ENCODE measurements around the gene OR5K1.

Gene OR5K1

DNA sequence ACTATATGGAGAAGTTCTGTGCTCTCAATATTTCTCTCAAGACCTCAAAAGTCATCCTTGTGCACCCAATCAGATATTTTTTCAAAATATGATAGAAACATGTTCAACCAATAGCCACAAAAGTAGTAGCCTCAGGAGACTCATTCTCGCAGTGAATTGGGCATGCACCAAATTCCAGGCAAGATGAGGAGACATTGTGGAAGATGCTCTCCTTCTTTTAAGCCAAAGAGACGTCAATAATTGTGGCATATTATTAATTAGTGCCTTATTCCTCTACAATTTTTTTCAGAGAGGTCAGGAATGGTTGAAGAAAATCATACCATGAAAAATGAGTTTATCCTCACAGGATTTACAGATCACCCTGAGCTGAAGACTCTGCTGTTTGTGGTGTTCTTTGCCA, 34.4 kb downstream of the OR5K1 start, which contains the start of gene OR5K2:
TSS of gene OR5K2 (plus strand) at position 301 of the 400 bp plus-strand sequence. CDS start at position 301, 0 bp downstream.
- DNase-seq (ENCODE audit: low read depth, low spot score), result no peak

DNA sequence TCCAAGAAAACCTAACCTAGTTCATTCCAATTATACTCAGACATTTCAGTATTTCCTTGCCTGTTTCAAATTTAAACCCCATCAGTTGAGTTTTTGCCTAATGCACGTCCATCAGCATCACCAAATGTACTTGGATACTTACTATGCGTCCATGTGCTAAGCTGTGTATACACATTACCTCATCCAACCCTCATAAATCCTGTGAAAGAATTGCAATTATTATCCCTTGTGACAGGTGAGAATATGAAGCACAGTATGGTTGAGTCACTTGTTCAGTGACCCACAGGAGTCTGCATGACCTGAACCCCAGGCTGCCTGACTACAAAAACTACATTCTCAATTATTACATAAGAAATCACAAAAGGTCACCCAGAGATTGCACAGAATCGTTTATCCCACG, 37.0 kb downstream of the OR5K1 start:
- no peak overlapping the region for H3K9ac ChIP-seq (ENCODE audit: insufficient read length, low read depth)
- no peak for TF ChIP-seq ZNF274 (IDR thresholded peaks at IDR 0.05; ENCODE audit: low read depth, low read length)
- no peak for TF ChIP-seq SUZ12 (IDR thresholded peaks at IDR 0.05; ENCODE audit: extremely low read depth, insufficient read depth, insufficient read length)
- no peak for TF ChIP-seq YY1 (IDR thresholded peaks at IDR 0.05; ENCODE audit: insufficient read depth, insufficient read length)
- H3K27me3 ChIP-seq (ENCODE audit: insufficient read depth, insufficient read length), result no peaks in the 10 kb centered on the region
- no peaks in the 10 kb centered on the region for H3K36me3 ChIP-seq (ENCODE audit: insufficient read depth, insufficient read length, low read length)
- no peak overlapping the region for H3K4me3 ChIP-seq (ENCODE audit: insufficient read length, low read depth)
- DNase-seq (ENCODE audit: low read depth, low spot score), result no peak
- no peaks in the 10 kb centered on the region for H3K9me3 ChIP-seq (ENCODE audit: insufficient read depth, low read length)
- no peaks in the 10 kb centered on the region for H3K4me1 ChIP-seq (ENCODE audit: insufficient read depth, insufficient read length)

More for the DNA sequence above, 34.4 kb downstream of the OR5K1 start, which contains the start of gene OR5K2:
- TF ChIP-seq ZNF274 (IDR thresholded peaks at IDR 0.05; ENCODE audit: low read depth, low read length), result no peak
- TF ChIP-seq YY1 (IDR thresholded peaks at IDR 0.05; ENCODE audit: insufficient read depth, insufficient read length), result no peak
- no peak for TF ChIP-seq SUZ12 (IDR thresholded peaks at IDR 0.05; ENCODE audit: extremely low read depth, insufficient read depth, insufficient read length)
- no peaks in the 10 kb centered on the region for H3K27me3 ChIP-seq (ENCODE audit: insufficient read depth, insufficient read length)
- H3K4me3 ChIP-seq (ENCODE audit: insufficient read length, low read depth), result no peak within 1 kb of the TSS
- no peaks in the 10 kb centered on the region for H3K36me3 ChIP-seq (ENCODE audit: insufficient read depth, insufficient read length, low read length)
- H3K9me3 ChIP-seq (ENCODE audit: insufficient read depth, low read length), result no peaks in the 10 kb centered on the region
- no peak within 1 kb of the TSS for H3K9ac ChIP-seq (ENCODE audit: insufficient read length, low read depth)
- H3K4me1 ChIP-seq (ENCODE audit: insufficient read depth, insufficient read length), result no peaks in the 10 kb centered on the region

DNA sequence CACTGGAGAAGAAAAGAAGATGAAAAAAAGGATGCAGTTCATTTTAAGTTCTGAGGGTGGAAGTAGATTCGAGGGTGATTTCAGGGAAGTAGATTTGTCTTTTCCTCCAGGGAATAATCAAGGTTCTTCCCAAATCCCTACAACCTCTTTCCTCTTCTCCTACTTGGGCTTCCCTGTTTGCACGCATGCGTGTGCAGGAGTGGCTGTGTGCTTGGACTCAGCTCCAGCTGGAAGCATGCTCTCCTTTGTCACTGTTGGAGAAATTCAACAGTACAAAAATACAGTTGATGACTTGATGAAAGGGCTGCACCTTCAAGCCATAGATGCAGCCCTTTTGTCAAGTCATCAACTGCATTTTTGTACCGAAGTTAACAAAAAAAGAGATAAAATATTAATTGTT, 38.3 kb downstream of the OR5K1 start:
- H3K4me1 ChIP-seq (ENCODE audit: insufficient read depth, insufficient read length), result no peaks in the 10 kb centered on the region

DNA sequence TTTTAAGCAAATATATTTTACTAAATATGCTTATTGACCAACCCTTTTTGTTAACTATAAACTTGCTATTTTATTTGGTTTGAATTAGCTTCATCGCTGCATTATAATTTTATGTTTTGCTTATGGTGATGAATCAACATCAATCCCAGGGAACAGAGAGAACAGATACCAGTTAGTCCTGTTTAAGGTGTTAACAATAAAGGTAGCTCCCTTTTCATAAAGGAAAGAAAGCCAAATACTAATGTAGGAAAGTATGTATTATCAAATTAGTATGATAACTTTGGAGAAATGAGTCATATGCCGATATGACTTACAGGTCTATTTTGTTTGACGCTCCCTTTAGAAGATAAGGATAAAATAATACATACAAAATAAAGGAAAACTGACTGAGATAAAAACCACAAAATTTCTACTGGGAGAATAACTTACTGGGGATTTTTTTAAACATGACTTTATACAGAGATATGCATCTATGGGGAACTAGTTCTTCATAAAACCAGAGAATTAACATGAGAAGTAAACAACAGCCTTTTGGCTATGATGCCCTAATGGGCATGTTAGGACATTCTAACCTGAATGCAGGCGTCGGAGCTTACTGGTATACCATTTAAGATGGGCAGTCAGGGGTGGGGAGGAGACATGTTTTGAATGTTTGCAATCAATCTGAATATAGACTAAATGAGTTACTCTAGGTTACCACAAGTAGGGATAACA, 39.0 kb downstream of the OR5K1 start:
- H3K27me3 ChIP-seq (ENCODE audit: insufficient read depth, insufficient read length), result no peaks in the 10 kb centered on the region
- no peak for TF ChIP-seq SUZ12 (IDR thresholded peaks at IDR 0.05; ENCODE audit: extremely low read depth, insufficient read depth, insufficient read length)
- no peak for TF ChIP-seq ZNF274 (IDR thresholded peaks at IDR 0.05; ENCODE audit: low read depth, low read length)
- no peak for TF ChIP-seq YY1 (IDR thresholded peaks at IDR 0.05; ENCODE audit: insufficient read depth, insufficient read length)
- no peaks in the 10 kb centered on the region for H3K4me1 ChIP-seq (ENCODE audit: insufficient read depth, insufficient read length)
- DNase-seq (ENCODE audit: low read depth, low spot score), result no peak
- H3K9ac ChIP-seq (ENCODE audit: insufficient read length, low read depth), result no peak overlapping the region
- H3K9me3 ChIP-seq (ENCODE audit: insufficient read depth, low read length), result no peaks in the 10 kb centered on the region
- no peaks in the 10 kb centered on the region for H3K36me3 ChIP-seq (ENCODE audit: insufficient read depth, insufficient read length, low read length)
- H3K4me3 ChIP-seq (ENCODE audit: insufficient read length, low read depth), result no peak overlapping the region

More for the DNA sequence above, 38.3 kb downstream of the OR5K1 start:
- no peaks in the 10 kb centered on the region for H3K36me3 ChIP-seq (ENCODE audit: insufficient read depth, insufficient read length, low read length)
- no peak overlapping the region for H3K9ac ChIP-seq (ENCODE audit: insufficient read length, low read depth)
- no peak overlapping the region for H3K4me3 ChIP-seq (ENCODE audit: insufficient read length, low read depth)
- DNase-seq (ENCODE audit: low read depth, low spot score), result no peak
- no peaks in the 10 kb centered on the region for H3K27me3 ChIP-seq (ENCODE audit: insufficient read depth, insufficient read length)
- H3K9me3 ChIP-seq (ENCODE audit: insufficient read depth, low read length), result no peaks in the 10 kb centered on the region
- no peak for TF ChIP-seq YY1 (IDR thresholded peaks at IDR 0.05; ENCODE audit: insufficient read depth, insufficient read length)
- no peak for TF ChIP-seq SUZ12 (IDR thresholded peaks at IDR 0.05; ENCODE audit: extremely low read depth, insufficient read depth, insufficient read length)
- no peak for TF ChIP-seq ZNF274 (IDR thresholded peaks at IDR 0.05; ENCODE audit: low read depth, low read length)

DNA sequence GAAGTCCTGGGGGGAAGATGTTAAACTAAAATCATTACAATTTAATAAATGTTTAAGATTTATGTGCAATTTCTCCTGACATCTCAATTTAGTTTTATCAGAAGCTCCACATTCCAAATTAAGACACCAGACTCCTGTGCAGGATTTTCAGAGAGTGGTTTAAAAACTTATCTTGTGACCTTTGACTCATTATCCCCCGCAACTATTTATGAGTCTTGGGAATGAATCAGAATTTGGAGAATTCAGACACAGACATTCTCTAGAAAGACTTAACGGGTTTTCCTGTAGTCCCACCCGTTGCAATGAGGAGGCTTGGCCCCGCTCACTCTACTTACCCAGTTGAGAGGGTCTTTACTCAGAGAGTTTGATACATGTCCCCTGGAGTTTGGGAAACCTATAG, 41.5 kb downstream of the OR5K1 start:
- no peak for TF ChIP-seq SUZ12 (IDR thresholded peaks at IDR 0.05; ENCODE audit: extremely low read depth, insufficient read depth, insufficient read length)
- no peak for TF ChIP-seq ZNF274 (IDR thresholded peaks at IDR 0.05; ENCODE audit: low read depth, low read length)
- no peak for TF ChIP-seq YY1 (IDR thresholded peaks at IDR 0.05; ENCODE audit: insufficient read depth, insufficient read length)
- H3K9ac ChIP-seq (ENCODE audit: insufficient read length, low read depth), result no peak overlapping the region
- no peak overlapping the region for H3K4me3 ChIP-seq (ENCODE audit: insufficient read length, low read depth)
- no peak for DNase-seq (ENCODE audit: low read depth, low spot score)
- H3K27me3 ChIP-seq (ENCODE audit: insufficient read depth, insufficient read length), result no peaks in the 10 kb centered on the region
- H3K9me3 ChIP-seq (ENCODE audit: insufficient read depth, low read length), result no peaks in the 10 kb centered on the region
- no peaks in the 10 kb centered on the region for H3K4me1 ChIP-seq (ENCODE audit: insufficient read depth, insufficient read length)
- H3K36me3 ChIP-seq (ENCODE audit: insufficient read depth, insufficient read length, low read length), result no peaks in the 10 kb centered on the region

DNA sequence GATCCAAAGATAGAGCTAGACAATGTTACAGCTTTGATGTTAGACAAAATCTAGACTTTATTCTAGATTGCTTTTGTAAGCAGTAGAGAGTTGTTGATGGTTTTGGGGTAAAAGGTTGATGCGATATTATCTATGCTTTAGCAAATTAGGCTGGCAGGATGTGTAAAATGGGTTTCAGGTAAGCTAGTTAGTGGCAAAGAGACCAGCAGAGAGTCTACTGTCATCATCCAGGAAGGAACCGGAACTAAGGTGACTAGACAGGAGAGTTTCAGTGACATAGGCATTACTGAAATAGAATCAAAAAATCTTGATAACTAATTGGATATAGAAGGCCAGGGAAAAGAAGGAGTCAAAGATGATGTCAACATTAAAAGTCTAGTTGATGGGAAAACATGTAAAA, 45.6 kb downstream of the OR5K1 start:
- Histone ChIP-seq H3K4me1 (ENCODE audit: insufficient read depth, insufficient read length) (no peaks in the 10 kb centered on the region), H3K9ac (ENCODE audit: insufficient read length, low read depth) (no peak overlapping the region)
- no peak for TF ChIP-seq SUZ12 (IDR thresholded peaks at IDR 0.05; ENCODE audit: extremely low read depth, insufficient read depth, insufficient read length)
- TF ChIP-seq YY1 (IDR thresholded peaks at IDR 0.05; ENCODE audit: insufficient read depth, insufficient read length), result no peak
- TF ChIP-seq ZNF274 (IDR thresholded peaks at IDR 0.05; ENCODE audit: low read depth, low read length), result no peak

DNA sequence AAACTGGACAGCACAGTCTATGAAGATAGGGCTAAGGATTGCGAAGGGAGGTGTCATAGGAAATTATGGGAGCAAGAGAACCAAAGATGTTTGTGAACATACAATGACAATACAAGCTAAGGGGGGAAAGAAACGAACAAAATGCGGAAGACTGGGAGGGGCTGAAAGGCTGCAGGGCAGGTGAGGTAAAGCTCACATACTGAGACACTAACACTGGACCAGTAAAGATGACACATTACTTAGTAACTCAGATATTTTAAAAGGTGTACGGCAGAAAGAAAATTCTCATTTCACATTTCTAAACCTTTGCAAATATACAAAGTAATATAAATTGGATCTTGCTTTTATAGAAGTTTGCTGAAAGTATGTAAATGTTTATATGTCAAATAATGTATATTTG, 49.6 kb downstream of the OR5K1 start:
- H3K27me3 ChIP-seq (ENCODE audit: insufficient read depth, insufficient read length), result no peaks in the 10 kb centered on the region
- no peak overlapping the region for H3K9ac ChIP-seq (ENCODE audit: insufficient read length, low read depth)
- TF ChIP-seq SUZ12 (IDR thresholded peaks at IDR 0.05; ENCODE audit: extremely low read depth, insufficient read depth, insufficient read length), result no peak
- no peak for TF ChIP-seq YY1 (IDR thresholded peaks at IDR 0.05; ENCODE audit: insufficient read depth, insufficient read length)
- no peak for TF ChIP-seq ZNF274 (IDR thresholded peaks at IDR 0.05; ENCODE audit: low read depth, low read length)
- no peaks in the 10 kb centered on the region for H3K4me1 ChIP-seq (ENCODE audit: insufficient read depth, insufficient read length)
- no peak for DNase-seq (ENCODE audit: low read depth, low spot score)
- H3K36me3 ChIP-seq (ENCODE audit: insufficient read depth, insufficient read length, low read length), result peaks cover 29% of the 10 kb centered on the region
- no peak overlapping the region for H3K4me3 ChIP-seq (ENCODE audit: insufficient read length, low read depth)
- H3K9me3 ChIP-seq (ENCODE audit: insufficient read depth, low read length), result no peaks in the 10 kb centered on the region

More for the DNA sequence above, 45.6 kb downstream of the OR5K1 start:
- H3K27me3 ChIP-seq (ENCODE audit: insufficient read depth, insufficient read length), result no peaks in the 10 kb centered on the region
- no peak for DNase-seq (ENCODE audit: low read depth, low spot score)
- H3K36me3 ChIP-seq (ENCODE audit: insufficient read depth, insufficient read length, low read length), result no peaks in the 10 kb centered on the region
- H3K9me3 ChIP-seq (ENCODE audit: insufficient read depth, low read length), result no peaks in the 10 kb centered on the region
- no peak overlapping the region for H3K4me3 ChIP-seq (ENCODE audit: insufficient read length, low read depth)

All from NT2/D1 (cell line).